Lung (tissue), 12 donors: Measurements from ENCODE around the gene PRPS2. TPM values are rescaled to one million over a fixed set of nuclear protein-coding genes. Genes with fewer than 3 reads are reported as not detected.

Experiments used
- ATAC-seq: fragments of 200-7000 bp; cut with Tn5 transposase; one replicate; pipeline ENCODE4 v1.9.1; 2020; ENCODE audit warnings: moderate number of reproducible peaks; ENCODE audit not compliant: insufficient read depth, low FRiP score
- DNase-seq, 3 donors: peaks; one replicate each; pipeline ENCODE4 v3.0.0-alpha.2; 2013 to 2017
- H3K27ac ChIP-seq, 2 donors: one replicate each; pipeline ENCODE4 v1.5.1; 2013; ENCODE audit warnings: mild to moderate bottlenecking in 2 of 2, moderate library complexity in 2 of 2, control low read depth in 1 of 2, inconsistent platforms in 1 of 2, low read depth in 1 of 2, low read length in 1 of 2
- H3K27me3 ChIP-seq, 3 donors: one replicate each; pipeline ENCODE4 v1.5.1; 2013; ENCODE audit warnings: low read length in 2 of 3; ENCODE audit not compliant: control insufficient read depth in 3 of 3, insufficient read depth in 3 of 3
- H3K36me3 ChIP-seq, 4 donors: one replicate each; pipeline ENCODE4 v1.5.1; 2013; ENCODE audit warnings: low read length in 4 of 4, mild to moderate bottlenecking in 1 of 4, moderate library complexity in 1 of 4; ENCODE audit not compliant: control insufficient read depth in 4 of 4, insufficient read depth in 4 of 4
- H3K4me1 ChIP-seq, 5 donors: one replicate each; pipeline ENCODE4 v1.5.1; 2013; ENCODE audit warnings: low read length in 5 of 5, mild to moderate bottlenecking in 2 of 5, moderate library complexity in 1 of 5; ENCODE audit not compliant: control insufficient read depth in 5 of 5, insufficient read depth in 5 of 5
- H3K4me3 ChIP-seq: one replicate; pipeline ENCODE4 v1.5.1; 2013; ENCODE audit warnings: mild to moderate bottlenecking, control low read depth, moderate library complexity
- H3K9ac ChIP-seq, 2 donors: one replicate each; pipeline ENCODE4 v1.5.1; 2013; ENCODE audit warnings: low read length in 2 of 2, control low read depth in 1 of 2; ENCODE audit not compliant: insufficient read depth in 1 of 2
- H3K9me3 ChIP-seq, 4 donors: one replicate each; pipeline ENCODE4 v1.5.1; 2013; ENCODE audit warnings: low read length in 3 of 4, mild to moderate bottlenecking in 1 of 4, moderate library complexity in 1 of 4; ENCODE audit not compliant: control insufficient read depth in 4 of 4, insufficient read depth in 3 of 4
- CTCF ChIP-seq: IDR thresholded peaks from 2 replicates; pipeline ENCODE4 v1.5.1; 2012; ENCODE audit warnings: mild to moderate bottlenecking; ENCODE audit errors: control extremely low read depth, extremely low read depth
- WGBS, 2 donors: extraction: QIAGEN DNeasy Blood & Tissue Kit; methylation state at CpG; one replicate each; pipeline ENCODE4 v1.1.7; 2013; 5-methylcytosine and 5-hydroxymethylcytosine counted together
- polyA plus RNA-seq, 2 donors: library from polyadenylated mRNA; stranded (reverse); fragments of 200-250 nt; gene quantifications; one replicate each; pipeline ENCODE4 v1.2.1, GENCODE V29; 2013
- total RNA-seq, 2 donors: library from RNA; depleted of rRNA in 1 of 2; stranded (reverse); fragments of >200 nt in 1 of 2; gene quantifications; one replicate each; pipeline ENCODE4 v1.2.1, GENCODE V29; 2014 to 2021
- donor health status: control.
- donor health status: control.
- donor health status: Bipolar disorder and iron deficiency.
- donor health status: healthy.
- donor health status: DM: yes; HTN: yes; CAD: no.

PRPS2 gene
- total and polyA plus RNA-seq, 4 donors, result 12.6 to 29.6 (median 23.6) TPM

- WGBS, 2 donors, result 26 to 65% methylated on average over 5 of the region's 5 CpGs
- no peak for DNase-seq
- no peak for TF ChIP-seq CTCF
- ATAC-seq, result no peak
- Histone ChIP-seq H3K27ac (no peak overlapping the region), H3K27me3 (peaks cover 0 to 8% (median 0%) of the 10 kb centered on the region in 3 donors), H3K36me3 (peaks cover 0 to 5% (median 1%) of the 10 kb centered on the region in 4 donors), H3K9ac (no peak overlapping the region), H3K4me3 (no peak overlapping the region), H3K9me3 (no peaks in the 10 kb centered on the region), H3K4me1 (no peaks in the 10 kb centered on the region)
These were observed 11.5 kb downstream of the PRPS2 start for GRCh38 chrX:12802741-12803140.

DNA sequence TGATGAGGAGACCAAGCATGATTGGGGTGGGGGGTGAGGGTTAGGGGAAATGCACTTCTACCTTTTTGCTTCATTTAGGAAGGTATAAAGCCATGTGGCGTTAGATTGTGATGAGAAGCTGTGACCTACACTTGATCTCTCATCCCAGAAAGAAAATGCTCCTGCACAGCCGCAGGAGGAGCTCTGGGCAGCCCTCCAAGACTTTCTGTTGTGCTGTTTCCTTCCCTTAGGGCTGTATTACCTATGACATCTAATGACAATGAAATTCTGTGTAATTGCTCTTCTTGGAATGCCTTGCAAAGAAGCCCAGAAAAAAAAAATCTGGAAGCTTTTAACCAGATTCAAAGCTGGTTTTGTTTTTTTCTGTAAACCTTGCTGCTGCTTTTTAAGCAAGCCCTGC, 13.4 kb downstream of the PRPS2 start:
- TF ChIP-seq CTCF, result no peak
- ATAC-seq, result no peak
- 49 to 71% methylated on average over 2 of the region's 2 CpGs for WGBS, 2 donors
- H3K36me3 ChIP-seq, result peaks cover 0 to 11% (median 1%) of the 10 kb centered on the region in 4 donors
- peaks cover 0 to 7% (median 0%) of the 10 kb centered on the region in 3 donors for H3K27me3 ChIP-seq
- no peak overlapping the region for H3K4me3 ChIP-seq
- DNase-seq, result no peak
- H3K9me3 ChIP-seq, result no peaks in the 10 kb centered on the region
- H3K4me1 ChIP-seq, result no peaks in the 10 kb centered on the region
- no peak overlapping the region for H3K27ac ChIP-seq
- no peak overlapping the region for H3K9ac ChIP-seq

DNA sequence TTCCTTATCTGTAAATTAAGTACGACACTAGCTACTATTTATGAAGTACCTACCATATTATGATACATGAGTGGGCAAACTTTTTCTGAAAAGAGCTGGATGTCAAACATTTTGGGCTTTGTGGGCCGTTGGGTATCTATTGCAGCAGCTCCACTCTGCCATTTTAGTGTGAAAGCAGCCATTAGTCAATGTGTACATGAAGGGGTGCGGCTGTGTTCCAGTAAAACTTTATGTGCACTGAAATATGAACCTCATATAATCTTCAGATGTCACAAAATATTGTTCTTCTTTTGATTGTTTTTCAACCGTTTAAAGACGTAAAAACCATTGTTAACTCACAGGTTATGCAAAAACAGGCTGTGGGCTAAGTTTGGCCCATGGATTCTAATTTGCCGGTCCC, 14.1 kb downstream of the PRPS2 start:
- no peak for ATAC-seq
- Histone ChIP-seq H3K36me3 (peaks cover 0 to 13% (median 3%) of the 10 kb centered on the region in 4 donors), H3K4me1 (no peaks in the 10 kb centered on the region), H3K27me3 (peaks cover 0 to 7% (median 0%) of the 10 kb centered on the region in 3 donors), H3K9me3 (no peaks in the 10 kb centered on the region), H3K27ac (no peak overlapping the region), H3K9ac (no peak overlapping the region), H3K4me3 (no peak overlapping the region)
- no peak for TF ChIP-seq CTCF
- 81 to 93% methylated on average over 6 of the region's 6 CpGs for WGBS, 2 donors
- no peak for DNase-seq

DNA sequence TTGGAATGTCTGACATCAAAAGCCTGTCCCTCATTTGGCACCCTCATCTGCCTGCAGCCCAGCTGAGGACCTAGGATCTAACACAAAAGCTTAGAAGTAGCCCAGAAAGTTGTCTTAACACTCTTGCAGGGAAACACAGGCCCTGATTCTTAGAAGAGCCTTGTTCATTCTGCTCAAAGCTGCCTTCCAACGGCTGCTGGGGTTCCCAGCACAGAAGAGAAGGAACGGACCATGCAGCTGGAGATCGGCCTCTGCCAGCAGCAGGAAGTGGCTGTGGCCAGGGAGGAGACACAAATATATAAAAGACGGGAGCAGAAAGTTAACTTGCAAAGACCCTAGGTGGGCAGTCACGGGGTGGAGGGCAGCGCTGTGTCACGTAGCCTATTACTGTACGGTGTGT, 20.4 kb downstream of the PRPS2 start:
- 43 to 74% methylated on average over 8 of the region's 8 CpGs for WGBS, 2 donors
- Histone ChIP-seq H3K27me3 (peaks cover 0 to 8% (median 4%) of the 10 kb centered on the region in 3 donors), H3K36me3 (peaks cover 0 to 13% (median 4%) of the 10 kb centered on the region in 4 donors), H3K4me1 (peaks cover 0 to 3% (median 0%) of the 10 kb centered on the region in 5 donors), H3K27ac (no peak overlapping the region), H3K9ac (no peak overlapping the region), H3K4me3 (no peak overlapping the region), H3K9me3 (peaks cover 0 to 2% (median 0%) of the 10 kb centered on the region in 4 donors)
- no peak for DNase-seq
- no peak for TF ChIP-seq CTCF
- no peak for ATAC-seq
